Right lung (tissue), 5 donors: ENCODE measurements around the gene SUPT5H. TPM values are rescaled to one million over a fixed set of nuclear protein-coding genes. Genes with fewer than 3 reads are reported as not detected.
A peak's percentile ranks its signal among the peaks of the same experiment; 100 is the strongest.

Experiments used
- DNase-seq, 2 donors: peaks; one replicate each; pipeline ENCODE4 v3.0.0-alpha.2; 2013
- polyA plus RNA-seq, 5 donors: library from polyadenylated mRNA; unstranded; fragments of 120-200 nt; gene quantifications; one replicate each; pipeline versions ENCODE4 v1.2.1 to v1.2.3, GENCODE V29; 2013; ENCODE audit warnings: inconsistent platforms in 1 of 5, low replicate concordance in 1 of 5; ENCODE audit not compliant: insufficient read length in 5 of 5, insufficient read depth in 1 of 5

SUPT5H gene
- polyA plus RNA-seq, 5 donors: 112 to 153 (median 126) TPM

DNA sequence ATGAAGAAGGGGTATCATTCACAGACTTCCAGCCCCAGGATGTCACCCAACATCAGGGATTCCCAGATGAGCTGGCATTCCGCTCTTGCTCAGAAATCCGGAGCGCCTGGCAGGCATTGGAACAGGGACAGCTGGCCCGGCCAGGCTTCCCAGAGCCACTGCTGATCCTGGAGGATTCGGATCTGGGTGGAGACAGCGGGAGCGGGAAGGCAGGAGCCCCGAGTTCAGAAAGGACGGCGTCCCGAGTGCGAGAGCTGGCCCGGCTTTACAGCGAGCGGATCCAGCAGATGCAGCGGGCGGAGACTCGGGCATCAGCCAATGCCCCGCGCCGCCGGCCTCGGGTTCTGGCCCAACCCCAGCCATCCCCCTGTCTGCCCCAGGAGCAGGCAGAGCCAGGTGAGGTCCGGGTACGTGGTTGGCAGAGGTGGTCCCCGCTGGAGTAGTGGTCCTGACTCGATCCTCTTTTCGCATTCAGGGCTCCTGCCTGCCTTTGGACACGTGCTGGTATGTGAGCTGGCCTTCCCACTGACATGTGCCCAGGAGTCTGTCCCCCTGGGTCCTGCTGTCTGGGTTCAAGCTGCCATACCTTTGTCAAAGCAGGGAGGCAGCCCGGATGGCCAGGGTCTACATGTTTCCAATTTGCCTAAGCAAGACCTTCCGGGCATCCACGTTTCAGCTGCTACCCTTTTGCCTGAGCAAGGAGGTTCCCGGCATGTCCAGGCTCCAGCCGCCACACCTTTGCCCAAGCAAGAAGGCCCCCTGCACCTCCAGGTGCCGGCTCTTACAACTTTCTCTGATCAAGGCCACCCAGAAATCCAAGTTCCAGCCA, 21.9 kb upstream of the SUPT5H start:
- no peak for DNase-seq

DNA sequence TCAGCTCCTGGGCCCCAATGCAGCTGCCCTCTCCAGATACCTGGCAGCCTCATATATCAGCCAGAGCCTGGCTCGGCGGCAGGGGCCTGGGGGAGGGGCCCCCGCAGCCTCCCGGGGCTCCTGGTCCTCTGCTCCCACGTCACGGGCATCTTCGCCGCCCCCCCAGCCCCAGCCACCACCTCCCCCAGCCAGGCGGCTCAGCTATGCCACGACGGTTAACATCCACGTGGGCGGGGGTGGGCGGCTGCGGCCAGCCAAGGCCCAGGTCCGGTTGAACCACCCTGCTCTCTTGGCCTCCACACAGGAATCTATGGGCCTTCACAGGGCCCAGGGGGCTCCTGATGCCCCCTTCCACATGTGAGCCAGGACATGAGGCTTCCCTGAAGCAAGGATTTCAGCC, 20.4 kb upstream of the SUPT5H start:
- DNase-seq: no peak

DNA sequence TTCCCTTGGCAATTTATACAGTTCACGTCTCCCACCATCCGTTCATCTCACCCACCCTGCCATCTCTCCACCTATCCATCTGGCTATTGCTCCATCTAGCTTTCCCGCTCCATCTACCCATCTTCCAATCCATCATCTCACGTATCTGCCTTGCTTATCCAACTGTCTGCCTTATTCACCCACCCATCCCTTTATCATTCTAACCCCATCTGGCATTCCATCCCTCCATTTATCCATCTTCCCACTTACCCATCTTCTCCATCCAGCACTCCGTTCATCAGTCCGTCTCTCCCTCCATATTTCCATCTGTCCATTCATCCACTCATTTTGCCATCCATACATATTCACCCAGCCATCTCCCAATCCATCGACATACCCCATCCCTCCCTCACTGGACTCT, 19.6 kb upstream of the SUPT5H start:
- no peak for DNase-seq

DNA sequence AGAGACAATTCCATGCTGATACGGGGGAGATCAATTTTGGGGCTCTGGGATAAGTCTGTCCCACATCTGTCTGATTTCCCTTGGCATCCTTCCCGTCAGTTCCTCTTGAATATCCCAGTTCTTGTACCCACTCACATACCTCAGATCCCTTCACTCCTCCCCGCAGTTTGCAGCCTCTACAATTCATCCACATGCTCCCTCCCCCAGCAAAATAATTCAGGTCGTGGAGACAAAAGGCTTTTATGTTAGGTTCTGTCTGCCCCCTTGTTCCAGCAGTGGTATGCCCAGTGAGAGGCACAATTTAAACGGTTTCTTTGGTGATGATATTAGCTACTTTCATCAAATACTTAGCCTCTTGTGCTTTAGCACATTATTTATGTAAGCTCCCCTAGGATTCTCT, 19.2 kb upstream of the SUPT5H start:
- DNase-seq: no peak

DNA sequence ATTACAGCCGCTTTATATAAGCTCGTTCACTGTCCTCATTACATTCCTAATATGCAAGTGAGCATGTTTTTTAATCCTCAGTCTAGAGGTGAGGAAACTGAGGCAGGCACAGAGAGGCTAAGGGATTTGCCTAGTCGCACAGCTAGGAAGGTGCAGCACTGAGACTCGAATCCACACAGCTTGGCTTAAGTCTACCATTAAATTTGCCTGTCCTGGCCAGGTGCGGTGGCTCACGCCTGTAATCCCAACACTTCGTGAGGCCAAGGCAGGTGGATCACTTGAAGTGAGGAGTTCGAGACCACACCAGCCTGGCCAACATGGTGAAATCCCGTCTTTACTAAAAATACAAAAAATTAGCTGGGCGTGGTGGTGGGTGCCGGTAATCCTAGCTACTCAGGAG, 17.7 kb upstream of the SUPT5H start:
- DNase-seq: no peak

DNA sequence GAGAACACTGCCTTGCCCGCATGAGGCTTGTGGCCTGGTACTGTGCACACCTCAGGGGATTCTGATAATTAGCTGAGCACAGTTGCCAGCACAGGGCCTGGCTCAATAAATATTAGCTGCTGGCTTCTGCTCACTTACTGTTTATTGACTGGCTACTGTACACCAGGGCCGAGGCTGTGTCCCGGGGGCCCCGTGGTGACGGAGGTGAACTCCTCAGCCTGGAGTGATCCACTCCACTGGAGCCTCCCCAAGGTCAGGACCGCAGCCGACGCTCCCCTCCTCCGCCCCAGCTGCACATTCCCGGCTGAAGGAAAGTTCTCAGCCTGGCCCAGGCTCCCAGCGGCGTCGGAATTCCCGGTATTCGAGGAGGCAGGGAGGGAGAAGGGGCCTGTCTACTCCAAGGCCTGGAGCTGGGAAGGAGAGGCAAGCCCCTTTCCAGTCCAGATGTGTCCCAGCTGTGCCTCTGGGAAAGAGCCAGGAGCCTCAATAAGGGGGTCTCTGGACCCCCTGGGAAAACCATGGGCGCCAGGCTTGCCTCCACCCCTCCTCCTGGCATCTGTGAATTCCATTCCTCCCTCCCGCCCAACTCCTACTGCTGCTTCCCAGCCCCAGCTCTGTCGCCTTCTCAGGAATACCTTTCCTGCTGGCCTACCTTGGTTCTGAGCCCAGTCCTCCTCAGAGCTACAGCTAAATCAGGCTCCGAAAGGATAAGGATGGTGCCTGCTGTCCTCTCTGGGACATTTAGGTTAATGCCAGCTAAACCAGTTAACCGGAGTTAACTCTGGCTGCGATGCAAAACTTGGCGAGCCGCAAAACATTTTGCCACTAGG, 16.9 kb upstream of the SUPT5H start:
- peak; percentile 76 to 79 for DNase-seq

DNA sequence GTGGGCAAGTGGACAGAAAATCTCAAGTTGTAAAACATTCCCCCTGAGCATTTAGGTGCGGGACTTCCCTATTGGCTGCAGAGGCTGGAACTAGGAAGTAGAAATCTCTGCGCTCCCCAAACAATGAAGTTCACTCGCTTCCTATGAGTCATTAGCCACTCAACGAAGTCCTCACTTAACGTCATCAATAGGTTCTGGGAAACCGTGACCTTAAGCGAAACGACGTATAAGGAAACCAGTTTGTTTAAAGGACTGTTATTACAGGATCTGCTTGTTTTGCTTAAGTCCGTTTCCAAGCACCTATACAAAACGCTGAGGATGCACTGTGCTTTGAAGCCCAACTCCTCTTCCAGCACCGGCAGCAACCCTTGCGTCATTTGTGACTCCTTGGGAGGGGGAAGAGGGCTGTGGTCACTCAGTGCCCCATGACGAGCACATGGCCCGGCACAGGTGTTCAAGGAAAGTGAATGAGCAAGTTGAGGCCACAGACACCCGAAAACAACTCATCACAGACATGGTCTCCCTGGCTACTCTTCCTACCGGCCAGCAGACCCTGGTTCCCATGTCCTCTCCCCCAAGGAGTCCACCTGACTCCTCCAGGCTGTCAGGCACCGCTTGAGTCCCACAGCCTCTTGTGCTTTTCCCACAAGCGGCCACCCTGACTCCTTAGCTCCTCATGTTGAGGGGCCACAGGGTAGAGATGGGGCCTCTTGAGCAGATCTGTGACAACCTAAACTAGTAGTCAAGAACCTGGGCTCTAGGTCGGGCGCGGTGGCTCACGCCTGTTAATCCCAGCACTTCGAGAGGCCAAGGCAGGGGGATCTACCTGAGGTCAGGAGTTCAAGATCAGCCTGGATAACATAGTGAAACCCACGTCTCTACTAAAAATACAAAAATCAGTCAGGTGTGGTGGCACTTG, 14.4 kb upstream of the SUPT5H start:
- DNase-seq: no peak

DNA sequence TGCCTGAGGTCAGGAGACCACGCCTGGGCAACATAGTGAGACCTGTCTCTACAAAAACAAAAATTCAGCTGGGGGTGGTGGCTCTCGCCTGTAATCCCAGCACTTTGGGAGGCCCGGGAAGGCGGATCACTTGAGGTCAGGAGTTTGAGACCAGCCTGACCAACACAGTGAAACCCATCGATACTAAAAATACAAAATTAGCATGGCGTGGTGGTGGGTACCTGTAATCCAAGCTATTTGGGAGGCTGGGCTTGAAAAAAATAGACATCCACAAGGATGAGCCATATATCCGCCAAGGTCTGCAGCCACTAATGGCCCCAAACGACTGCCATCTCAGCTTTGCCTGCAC, 12.7 kb upstream of the SUPT5H start:
- no peak for DNase-seq

DNA sequence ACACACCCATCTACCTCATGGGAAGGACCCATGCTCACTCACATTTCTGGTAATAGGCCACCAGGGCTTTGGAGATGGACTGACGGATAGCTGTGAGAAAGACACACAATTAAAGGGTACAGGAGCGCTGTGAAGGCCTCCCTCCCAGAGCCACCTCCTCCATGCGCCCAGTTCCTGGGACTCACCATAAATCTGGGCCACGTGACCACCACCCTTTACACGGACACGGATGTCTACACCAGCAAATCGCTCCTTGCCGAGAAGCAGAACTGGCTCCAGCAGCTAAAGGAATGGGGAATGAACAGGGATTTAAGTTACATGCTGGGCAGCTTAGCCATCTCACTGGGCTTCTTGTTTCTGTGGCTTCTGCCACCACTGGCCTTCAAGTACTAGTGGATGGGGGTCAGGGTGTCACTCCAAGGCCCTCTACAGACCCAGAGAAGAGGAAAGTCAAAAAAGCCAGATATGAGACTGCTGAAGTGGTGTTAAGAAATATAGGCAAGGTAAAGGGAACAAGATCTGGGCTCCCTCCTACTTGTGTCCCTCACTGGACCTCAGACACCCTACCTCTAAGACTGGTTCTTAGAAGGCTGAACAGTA, 11.8 kb upstream of the SUPT5H start:
- DNase-seq: no peak

DNA sequence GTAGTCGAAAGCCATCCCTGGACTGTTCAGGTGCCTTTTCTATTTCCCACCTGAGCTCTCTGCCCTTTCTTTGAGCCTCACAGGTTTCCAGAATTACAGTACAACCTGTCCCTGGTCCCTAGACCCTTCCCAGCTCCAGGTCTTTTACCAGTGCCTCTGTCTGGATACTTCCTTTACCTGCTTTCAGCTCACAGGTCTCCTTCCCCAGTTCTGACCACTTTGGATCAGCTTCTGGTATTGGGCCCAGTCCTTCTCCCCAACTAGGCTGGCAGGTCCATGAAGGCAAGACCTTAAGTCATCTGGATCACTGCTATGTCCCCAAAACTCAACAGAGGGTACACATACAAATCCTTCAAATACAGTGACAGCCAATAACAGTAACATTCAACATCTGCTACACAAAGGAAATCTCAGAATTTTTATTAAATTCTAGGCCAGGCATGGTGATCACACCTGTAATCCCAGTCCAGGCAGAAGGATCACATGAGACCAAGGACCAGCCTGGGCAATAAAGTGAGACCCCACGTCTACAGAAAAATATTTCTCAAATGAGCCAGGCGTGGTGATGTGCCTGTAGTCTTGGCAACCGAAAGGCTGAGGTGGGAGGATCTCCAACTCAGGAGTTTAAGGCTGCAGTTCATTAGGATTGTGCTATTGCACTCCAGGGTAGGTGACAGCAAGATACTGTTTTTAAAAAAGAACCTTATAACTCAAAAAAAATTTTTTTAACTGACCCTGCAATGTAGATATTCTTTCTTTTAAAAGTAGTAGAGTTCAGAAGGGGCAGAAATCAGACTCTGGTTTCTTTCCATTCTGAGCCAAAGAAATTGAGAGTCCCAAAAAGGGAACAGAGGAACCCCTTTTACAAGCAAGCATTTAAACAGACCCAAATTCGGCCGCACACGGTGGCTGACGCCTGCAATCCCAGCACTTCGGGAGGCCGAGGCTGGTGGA, 11.0 kb upstream of the SUPT5H start:
- DNase-seq: no peak

DNA sequence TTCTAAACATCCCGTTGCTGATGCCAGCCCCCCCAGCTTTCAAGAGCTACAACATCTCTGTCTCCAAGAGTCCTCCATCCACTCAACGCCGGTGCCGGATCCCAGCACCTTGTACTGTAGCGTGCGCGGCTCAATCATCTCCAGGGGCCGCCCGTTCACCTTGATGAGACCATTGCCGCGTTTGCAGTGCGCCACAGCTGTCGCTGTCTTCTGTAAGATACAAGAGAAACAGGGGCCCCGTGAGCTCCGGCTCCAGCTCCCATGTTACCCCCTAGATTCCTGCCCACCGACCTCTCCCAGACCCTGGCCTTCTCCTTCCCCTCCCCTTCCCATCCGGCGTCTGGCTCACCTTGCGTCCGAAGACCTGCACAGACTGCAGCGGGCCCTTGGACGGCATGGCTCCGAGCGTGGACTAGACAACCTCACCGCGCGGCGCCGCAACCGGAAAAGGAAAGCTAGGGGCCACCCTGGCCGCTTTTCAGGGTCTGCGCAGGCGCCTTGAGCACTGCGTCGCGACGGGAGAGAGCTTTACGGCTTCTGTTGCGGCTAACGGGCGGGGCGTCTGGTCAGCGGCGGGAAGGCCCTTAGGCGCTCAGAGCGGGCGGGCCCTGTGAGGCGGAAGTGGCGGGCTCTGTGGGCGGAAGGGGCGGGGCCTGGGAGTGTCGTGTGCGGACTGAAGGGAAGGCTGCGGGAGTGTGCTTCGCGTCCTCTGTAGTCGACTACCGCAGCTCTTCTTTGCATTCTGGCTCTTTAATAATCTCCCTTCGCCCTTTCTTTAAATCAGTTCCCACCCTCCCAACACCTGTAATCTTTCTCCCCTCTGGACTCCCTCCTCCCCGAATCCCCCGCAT, 9.7 kb upstream of the SUPT5H start, which contains the start of gene RPS16:
TSS of gene RPS16 (minus strand) at position 451 of the 851 bp plus-strand sequence. CDS start at position 397, 54 bp downstream.
- peak; percentile 96 to 97 for DNase-seq

DNA sequence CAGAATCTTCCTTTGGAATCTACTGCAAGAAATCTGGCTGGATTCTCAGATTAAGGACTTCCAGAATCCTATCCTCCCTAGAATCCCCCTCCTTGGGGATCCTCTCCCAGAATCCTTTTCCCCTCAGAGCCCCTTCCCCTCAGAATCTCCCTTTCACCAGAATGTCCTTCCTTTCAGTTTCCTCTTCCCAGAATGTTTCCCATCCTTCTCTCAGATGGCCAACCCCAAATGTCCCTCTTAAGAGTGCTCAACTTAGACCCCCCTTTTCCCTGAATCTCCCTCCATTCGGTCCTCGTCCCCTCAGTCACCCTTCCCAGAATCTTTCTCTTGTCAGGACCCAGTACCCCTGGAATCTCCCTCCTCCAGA, 9.0 kb upstream of the SUPT5H start:
- DNase-seq: no peak

DNA sequence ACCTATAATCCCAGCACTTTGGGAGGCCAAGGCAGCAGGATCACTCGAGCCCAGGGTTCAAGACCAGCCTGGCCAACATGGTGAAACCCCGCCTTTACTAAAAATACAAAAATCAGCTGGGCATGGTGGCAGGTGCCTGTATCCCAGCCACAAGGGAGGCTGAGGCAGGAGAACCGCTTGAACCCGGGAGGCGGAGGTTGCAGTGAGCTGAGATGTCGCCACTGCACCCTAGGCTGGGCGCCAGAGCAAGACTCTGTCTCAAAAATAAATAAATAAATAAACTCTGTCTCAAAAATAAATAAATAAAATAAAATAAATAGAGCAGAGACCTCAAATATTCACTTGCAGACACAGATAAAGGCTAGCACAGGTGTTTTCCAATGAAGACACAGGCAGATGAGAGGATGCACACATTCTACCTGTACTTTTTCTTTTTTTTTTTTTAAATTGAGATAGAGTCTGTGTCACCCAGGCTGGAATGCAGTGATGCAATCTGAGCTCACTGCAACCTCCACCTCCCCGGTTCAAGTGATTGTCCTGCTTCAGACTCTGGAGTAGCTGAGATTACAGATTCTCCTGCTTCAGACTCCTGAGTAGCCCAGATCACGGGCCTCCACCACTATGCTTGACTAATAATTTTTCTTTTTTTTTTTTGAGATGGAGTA, 7.0 kb upstream of the SUPT5H start:
- DNase-seq: no peak

DNA sequence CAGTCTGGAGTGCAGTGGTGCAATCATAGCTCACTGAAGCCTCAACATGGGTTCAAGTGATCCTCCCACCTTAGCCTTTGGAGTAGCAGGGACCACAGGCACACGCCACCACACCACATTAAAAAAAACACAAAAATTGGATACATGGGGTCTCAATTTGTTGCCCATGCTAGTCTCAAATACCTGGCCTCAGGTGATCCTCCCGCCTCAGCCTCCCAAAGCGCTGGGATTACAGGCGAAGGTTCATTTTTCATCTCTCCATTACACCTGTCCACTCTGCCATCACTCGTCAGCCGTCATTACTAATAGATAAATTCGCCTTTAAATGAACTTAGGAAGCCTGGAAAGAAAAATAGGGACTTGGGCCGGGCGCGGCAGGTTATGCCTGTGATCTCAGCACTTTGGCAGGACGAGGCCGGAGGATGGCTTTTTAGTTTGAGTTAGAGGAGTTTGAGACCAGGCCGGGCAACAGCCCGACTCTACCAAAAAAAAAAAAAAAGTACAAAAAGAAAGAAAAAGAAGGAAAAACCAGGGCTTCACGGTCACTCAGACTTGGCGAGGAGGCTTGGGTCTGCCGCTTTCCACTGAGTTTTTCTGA, 685 bp upstream of the SUPT5H start:
- no peak for DNase-seq

DNA sequence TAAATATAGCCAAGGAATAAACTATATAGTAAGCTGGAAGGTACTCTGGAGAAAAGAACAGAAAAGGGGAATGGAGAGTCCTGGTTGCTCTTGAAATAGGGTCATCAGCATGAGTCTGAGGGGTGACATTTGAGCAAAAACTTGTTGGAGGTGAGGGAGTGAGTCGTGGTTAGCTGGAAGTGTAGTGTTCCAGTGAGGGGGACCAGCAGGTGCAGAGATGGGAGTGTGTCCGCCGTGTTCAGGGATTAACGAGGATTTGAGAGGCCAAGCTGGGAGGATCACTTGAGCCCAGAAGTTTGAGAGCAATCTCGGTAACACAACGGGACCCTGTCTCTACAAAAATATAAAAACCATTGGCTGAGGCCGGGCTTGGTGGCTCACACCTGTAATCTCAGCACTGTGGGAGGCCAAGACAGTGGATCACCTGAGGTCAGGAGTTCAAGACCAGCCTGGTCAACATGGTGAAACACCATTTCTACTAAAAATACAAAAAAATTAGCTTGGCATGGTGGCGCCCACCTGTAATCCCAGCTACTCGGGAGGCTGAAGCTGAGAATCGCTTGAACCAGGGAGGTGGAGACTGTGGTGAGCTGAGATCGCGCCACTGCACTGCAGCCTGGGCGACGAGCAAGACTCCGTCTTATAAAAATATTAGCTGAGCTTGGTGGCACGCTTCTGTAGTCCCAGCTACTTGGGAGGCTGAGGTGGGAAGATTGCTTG, 1.1 kb downstream of the SUPT5H start:
- DNase-seq: no peak

DNA sequence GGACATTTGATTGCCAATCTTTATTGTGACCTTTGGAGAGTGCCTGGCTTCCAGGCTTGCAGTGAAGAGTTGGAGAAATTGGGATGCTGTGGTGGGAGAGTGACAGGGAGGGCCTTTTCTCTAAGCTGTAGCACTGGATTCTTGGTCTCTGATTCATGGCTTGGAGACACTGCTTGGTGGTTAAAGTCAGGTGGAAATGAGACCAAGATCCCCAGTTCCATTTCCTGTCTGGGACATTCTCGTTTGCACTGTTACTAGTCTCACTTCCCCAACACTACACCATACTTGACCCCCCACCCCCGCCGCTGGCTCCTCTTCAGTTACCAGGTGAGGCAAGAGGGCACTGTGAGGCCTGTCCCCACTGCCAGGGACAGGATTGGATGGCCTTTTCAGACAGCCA, 2.9 kb downstream of the SUPT5H start:
- no peak for DNase-seq

DNA sequence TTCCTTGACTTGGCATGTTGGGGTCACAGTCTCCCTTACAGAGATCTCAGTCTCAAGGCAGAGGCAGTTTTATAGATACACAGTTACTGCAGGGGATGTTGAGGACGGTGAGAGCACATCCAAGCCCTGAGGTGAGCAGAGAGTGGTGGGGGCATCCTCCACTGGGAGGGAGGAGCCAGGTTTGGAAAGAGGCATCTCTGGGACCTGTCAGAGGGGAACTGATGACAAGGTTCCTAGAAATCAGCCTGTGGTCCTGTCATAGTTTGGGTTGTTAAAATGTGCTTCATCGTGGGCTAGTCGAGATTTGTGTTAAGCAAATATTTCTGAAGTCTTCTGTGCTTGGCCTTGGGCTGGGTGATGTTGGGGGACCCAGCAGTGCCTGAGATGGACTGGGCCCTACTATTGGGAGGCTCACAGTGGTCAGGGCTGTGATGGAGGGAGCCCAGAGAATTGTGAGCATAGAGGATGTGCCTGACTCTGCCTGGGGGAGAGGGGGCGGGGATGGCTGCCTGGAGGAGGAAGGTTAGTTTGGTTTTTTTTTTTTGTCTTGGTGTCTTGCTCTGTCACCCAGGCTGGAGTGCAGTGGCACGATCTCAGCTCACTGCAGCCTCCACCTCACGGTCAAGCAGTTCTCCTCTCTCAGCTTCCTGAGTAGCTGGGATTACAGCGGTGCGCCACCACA, 3.9 kb downstream of the SUPT5H start:
- no peak for DNase-seq
